Activated CD4-positive, alpha-beta T cell treated with anti-CD3 and anti-CD28 coated beads for 24 hours (primary cell): ENCODE measurements around the gene ACP4.

ENCODE experiments used
- DNase-seq, 2 donors: peaks; one replicate each; pipeline ENCODE4 v3.0.0-alpha.2; 2020; ENCODE audit warnings: low read depth in 2 of 2

ACP4 gene

GRCh38 chr19:50822661-50823208 is 32.5 kb downstream of the ACP4 start:
- DNase-seq, result no peak

GRCh38 chr19:50823389-50824042 is 33.3 kb downstream of the ACP4 start, which contains the start of gene KLK1:
Gene KLK1 (minus strand): TSS chr19:50823787. CDS start chr19:50823748, 39 bp downstream.
- DNase-seq, result no peak

GRCh38 chr19:50826492-50827240 is 36.5 kb downstream of the ACP4 start:
- DNase-seq, result no peak

- DNase-seq, result no peak
These were observed 37.3 kb downstream of the ACP4 start for GRCh38 chr19:50827476-50827875.

GRCh38 chr19:50829801-50830200 is 39.6 kb downstream of the ACP4 start:
- DNase-seq, result no peak

- no peak for DNase-seq
These were observed 40.2 kb downstream of the ACP4 start for GRCh38 chr19:50830266-50831025.

GRCh38 chr19:50831026-50831396 is 40.8 kb downstream of the ACP4 start:
- DNase-seq, result no peak

- DNase-seq, result no peak
These were observed 42.5 kb downstream of the ACP4 start for GRCh38 chr19:50832666-50833065.

GRCh38 chr19:50833117-50833801 is 43.0 kb downstream of the ACP4 start, which contains the start of gene KLK15:
Gene KLK15 (minus strand): TSS chr19:50833574. CDS start chr19:50831492, 2,082 bp downstream.
- no peak for DNase-seq

- no peak for DNase-seq
These were observed 43.6 kb downstream of the ACP4 start for GRCh38 chr19:50833802-50834167.

- DNase-seq, result no peak
These were observed 45.0 kb downstream of the ACP4 start for GRCh38 chr19:50835103-50835784.

- DNase-seq, result peak; percentile 65 to 74
These were observed 45.7 kb downstream of the ACP4 start for GRCh38 chr19:50835785-50836542.

- DNase-seq, result no peak
These were observed 46.5 kb downstream of the ACP4 start for GRCh38 chr19:50836543-50837195.

GRCh38 chr19:50837300-50837699 is 47.1 kb downstream of the ACP4 start:
- DNase-seq, result no peak

- no peak for DNase-seq
These were observed 48.0 kb downstream of the ACP4 start for GRCh38 chr19:50838239-50838638.

GRCh38 chr19:50839712-50840655 is 49.8 kb downstream of the ACP4 start:
- no peak for DNase-seq

GRCh38 chr19:50842130-50842529 is 51.9 kb downstream of the ACP4 start:
- DNase-seq, result no peak

GRCh38 chr19:50843205-50843604 is 53.0 kb downstream of the ACP4 start:
- no peak for DNase-seq
